22Rv1 (cell line): ENCODE data around the gene FHOD3.

Source experiments
- CTCF ChIP-seq: fragments of 450-650 bp; IDR thresholded peaks from 2 replicates; pipeline ENCODE4 v1.5.1; 2017; ENCODE audit warnings: mild to moderate bottlenecking
- ZFX ChIP-seq: fragments of 450-650 bp; IDR thresholded peaks from 2 replicates; pipeline ENCODE4 v1.6.1; 2017; ENCODE audit warnings: antibody characterized with exemption, borderline replicate concordance

- TF ChIP-seq CTCF (no peak), ZFX (no peak)
Observed at GRCh38 chr18:36620788-36621187, 323.3 kb downstream of the FHOD3 start.
